B cell (primary cell): ENCODE measurements around the gene MKS1.

Experiments used
- EZH2 ChIP-seq: IDR thresholded peaks from 2 replicates; pipeline ENCODE4 v1.6.1; 2012; ENCODE audit warnings: borderline replicate concordance, low read depth, mild to moderate bottlenecking, moderate library complexity, low read length; ENCODE audit not compliant: insufficient read depth, poor library complexity, severe bottlenecking
- TF ChIP-seq, protein P1 (sequence below): fragments of 200-600 bp; IDR thresholded peaks from one replicate; pipeline ENCODE4 v1.8.0; 2022; ENCODE audit warnings: antibody characterized with exemption, mild to moderate bottlenecking

DNA sequence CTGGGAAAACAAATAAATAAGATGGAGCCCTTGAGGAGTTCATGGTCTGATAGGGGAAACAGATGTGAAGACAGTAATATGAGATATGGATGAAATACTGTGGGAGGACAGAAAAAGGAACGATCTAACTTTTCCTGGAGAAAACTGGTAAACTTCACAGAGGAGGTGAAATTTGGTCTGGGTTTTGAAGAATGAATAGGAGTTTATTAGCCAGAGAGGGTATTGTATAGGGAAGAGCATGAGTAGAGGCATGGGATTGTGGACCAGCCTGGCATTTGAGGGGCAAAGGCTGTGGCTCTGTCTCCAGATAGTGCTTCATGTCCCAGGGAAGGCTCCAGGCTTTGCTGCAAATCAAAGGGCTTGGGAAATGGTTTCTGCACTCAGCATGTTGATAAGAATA, 20.9 kb upstream of the MKS1 start:
- TF ChIP-seq, protein P1, sequence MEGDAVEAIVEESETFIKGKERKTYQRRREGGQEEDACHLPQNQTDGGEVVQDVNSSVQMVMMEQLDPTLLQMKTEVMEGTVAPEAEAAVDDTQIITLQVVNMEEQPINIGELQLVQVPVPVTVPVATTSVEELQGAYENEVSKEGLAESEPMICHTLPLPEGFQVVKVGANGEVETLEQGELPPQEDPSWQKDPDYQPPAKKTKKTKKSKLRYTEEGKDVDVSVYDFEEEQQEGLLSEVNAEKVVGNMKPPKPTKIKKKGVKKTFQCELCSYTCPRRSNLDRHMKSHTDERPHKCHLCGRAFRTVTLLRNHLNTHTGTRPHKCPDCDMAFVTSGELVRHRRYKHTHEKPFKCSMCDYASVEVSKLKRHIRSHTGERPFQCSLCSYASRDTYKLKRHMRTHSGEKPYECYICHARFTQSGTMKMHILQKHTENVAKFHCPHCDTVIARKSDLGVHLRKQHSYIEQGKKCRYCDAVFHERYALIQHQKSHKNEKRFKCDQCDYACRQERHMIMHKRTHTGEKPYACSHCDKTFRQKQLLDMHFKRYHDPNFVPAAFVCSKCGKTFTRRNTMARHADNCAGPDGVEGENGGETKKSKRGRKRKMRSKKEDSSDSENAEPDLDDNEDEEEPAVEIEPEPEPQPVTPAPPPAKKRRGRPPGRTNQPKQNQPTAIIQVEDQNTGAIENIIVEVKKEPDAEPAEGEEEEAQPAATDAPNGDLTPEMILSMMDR: no peak
- no peak for TF ChIP-seq EZH2
